Mesendoderm (in vitro differentiated cells): ENCODE data around the gene RNF169.

Experiments used
- DNase-seq: peaks from one replicate; pipeline ENCODE4 v3.0.0; 2013
- H2AK5ac ChIP-seq: 2 replicates; pipeline ENCODE4 v1.6.1; 2013; ENCODE audit warnings: low read length, inconsistent platforms
- H2BK120ac ChIP-seq: 2 replicates; pipeline ENCODE4 v1.6.1; 2013; ENCODE audit warnings: low read depth, mild to moderate bottlenecking, low read length, moderate library complexity, mixed read lengths
- H2BK15ac ChIP-seq: replicated peaks from 2 replicates; pipeline ENCODE4 v1.6.1; 2013; ENCODE audit warnings: low read depth, mild to moderate bottlenecking, moderate library complexity
- H2BK5ac ChIP-seq: 2 replicates; pipeline ENCODE4 v1.6.1; 2013; ENCODE audit warnings: low read length, inconsistent platforms
- H3K18ac ChIP-seq: 2 replicates; pipeline ENCODE4 v1.6.1; 2013; ENCODE audit warnings: mild to moderate bottlenecking, low read length, mixed read lengths
- H3K23ac ChIP-seq: one replicate; pipeline ENCODE4 v1.6.1; 2013; ENCODE audit warnings: low read length
- H3K27ac ChIP-seq: 2 replicates; pipeline ENCODE4 v1.5.1; 2013; ENCODE audit warnings: low read depth, mild to moderate bottlenecking, inconsistent platforms, low read length, moderate library complexity
- H3K27me3 ChIP-seq: 2 replicates; pipeline ENCODE4 v1.6.1; 2013; ENCODE audit warnings: low read length, control low read depth, mild to moderate bottlenecking, inconsistent platforms; ENCODE audit not compliant: insufficient read depth, poor library complexity
- H3K36me3 ChIP-seq: 2 replicates; pipeline ENCODE4 v1.6.1; 2013; ENCODE audit warnings: low read length, inconsistent platforms; ENCODE audit not compliant: control insufficient read depth, insufficient read depth
- H3K4ac ChIP-seq: one replicate; pipeline ENCODE4 v1.6.1; 2013; ENCODE audit warnings: low read depth, mild to moderate bottlenecking, low read length, moderate library complexity
- H3K4me1 ChIP-seq: 2 replicates; pipeline ENCODE4 v1.6.1; 2013; ENCODE audit warnings: low read depth, low read length, inconsistent platforms; ENCODE audit not compliant: control insufficient read depth
- H3K4me2 ChIP-seq: 2 replicates; pipeline ENCODE4 v1.6.1; 2013; ENCODE audit warnings: low read length
- H3K4me3 ChIP-seq: 2 replicates; pipeline ENCODE4 v1.5.1; 2013; ENCODE audit warnings: mild to moderate bottlenecking, low read length
- H3K56ac ChIP-seq: one replicate; pipeline ENCODE4 v1.6.1; 2013; ENCODE audit warnings: low read length
- H3K79me1 ChIP-seq: 2 replicates; pipeline ENCODE4 v1.6.1; 2013; ENCODE audit warnings: low read length, inconsistent platforms
- H3K79me2 ChIP-seq: 2 replicates; pipeline ENCODE4 v1.6.1; 2013; ENCODE audit warnings: mild to moderate bottlenecking, low read length; ENCODE audit not compliant: control insufficient read depth, insufficient read depth
- H3K9ac ChIP-seq: 2 replicates; pipeline ENCODE4 v1.6.1; 2013; ENCODE audit warnings: low read length, inconsistent platforms
- H4K5ac ChIP-seq: one replicate; pipeline ENCODE4 v1.6.1; 2013; ENCODE audit warnings: low read length
- H4K8ac ChIP-seq: one replicate; pipeline ENCODE4 v1.6.1; 2013; ENCODE audit warnings: low read depth, mild to moderate bottlenecking, control low read depth, low read length, moderate library complexity
- WGBS: extraction: QIAGEN DNeasy Blood & Tissue Kit; methylation state at CpG from one replicate; pipeline ENCODE4 v1.1.7; 2013; ENCODE audit warnings: low lambda C conversion rate, missing lambda C conversion rate; ENCODE audit not compliant: insufficient coverage; ENCODE audit errors: extremely low coverage; 5-methylcytosine and 5-hydroxymethylcytosine counted together

RNF169 gene

DNA sequence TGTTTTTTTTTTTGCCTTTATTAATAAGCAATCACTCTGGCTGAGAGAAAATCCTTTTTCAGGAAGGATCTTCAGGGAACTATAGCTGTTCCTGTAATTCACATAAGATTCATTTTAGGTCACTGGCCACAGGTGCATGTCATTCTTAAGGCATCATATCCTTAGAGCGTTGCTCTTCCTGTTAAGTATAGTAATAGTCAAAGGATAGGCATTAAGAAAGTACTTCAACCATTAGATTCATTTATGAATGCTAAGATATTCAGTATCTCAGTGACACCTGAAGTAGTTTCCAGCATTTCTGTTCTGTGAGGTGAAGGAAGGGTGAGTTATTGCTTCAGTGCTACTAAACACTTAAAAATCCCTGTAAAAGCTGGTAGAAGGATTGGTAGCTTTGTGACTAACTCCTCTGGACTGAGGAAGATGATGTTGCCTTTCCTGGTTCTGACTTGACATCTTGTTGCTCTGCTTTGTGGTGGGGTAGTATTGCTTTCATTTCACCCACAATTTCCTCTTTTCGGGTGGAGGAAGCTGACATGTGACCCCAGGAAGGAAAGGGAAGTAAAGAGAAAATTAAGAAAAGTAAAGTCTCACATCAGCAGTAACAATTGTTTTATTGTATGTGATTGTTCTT is 34.7 kb downstream of the RNF169 start:
- Histone ChIP-seq H3K9ac (no peak overlapping the region), H3K4me3 (no peak overlapping the region), H2BK5ac (no peak overlapping the region), H4K5ac (no peak overlapping the region), H2BK120ac (no peak overlapping the region), H3K4me2 (no peak overlapping the region), H3K18ac (no peak overlapping the region), H3K79me2 (peaks cover 7% of the 10 kb centered on the region), H3K27ac (no peak overlapping the region), H2BK15ac (no peak overlapping the region), H2AK5ac (no peak overlapping the region), H3K23ac (no peak overlapping the region), H4K8ac (no peak overlapping the region), H3K79me1 (peaks cover 18% of the 10 kb centered on the region), H3K4ac (no peak overlapping the region), H3K56ac (no peak overlapping the region), H3K27me3 (no peaks in the 10 kb centered on the region), H3K4me1 (no peaks in the 10 kb centered on the region), H3K36me3 (no peaks in the 10 kb centered on the region)
- DNase-seq, result no peak
- no CpG with 5 or more reads among the region's 2 CpGs for WGBS

DNA sequence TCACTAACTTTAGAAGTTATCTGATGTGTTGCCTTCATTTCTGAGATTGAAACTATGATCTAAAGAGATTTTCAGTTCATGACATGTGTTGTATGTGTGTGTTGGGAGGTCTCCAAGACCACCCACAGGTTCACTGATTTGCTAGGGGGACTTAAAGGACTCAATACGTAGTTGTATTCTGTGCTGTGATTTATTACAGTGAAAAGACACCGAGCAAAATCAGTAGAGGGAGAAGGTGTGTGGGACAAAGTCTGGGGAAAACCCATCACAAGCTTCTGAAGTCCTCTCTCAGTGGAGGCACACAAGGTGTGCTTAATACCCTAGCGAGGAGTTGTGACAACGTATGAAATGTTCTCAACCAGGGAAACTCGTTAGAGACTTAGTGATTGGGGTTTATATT is 35.6 kb downstream of the RNF169 start:
- Histone ChIP-seq H3K79me1 (peaks cover 17% of the 10 kb centered on the region), H3K4ac (no peak overlapping the region), H2BK15ac (no peak overlapping the region), H4K5ac (no peak overlapping the region), H3K79me2 (peaks cover 6% of the 10 kb centered on the region), H4K8ac (no peak overlapping the region), H3K4me3 (no peak overlapping the region), H3K27ac (no peak overlapping the region), H3K4me2 (no peak overlapping the region), H3K4me1 (no peaks in the 10 kb centered on the region), H2AK5ac (no peak overlapping the region), H2BK5ac (no peak overlapping the region), H3K23ac (no peak overlapping the region), H2BK120ac (no peak overlapping the region), H3K27me3 (no peaks in the 10 kb centered on the region), H3K9ac (no peak overlapping the region), H3K56ac (no peak overlapping the region), H3K36me3 (no peaks in the 10 kb centered on the region), H3K18ac (no peak overlapping the region)
- no CpG with 5 or more reads among the region's 5 CpGs for WGBS
- DNase-seq, result no peak

DNA sequence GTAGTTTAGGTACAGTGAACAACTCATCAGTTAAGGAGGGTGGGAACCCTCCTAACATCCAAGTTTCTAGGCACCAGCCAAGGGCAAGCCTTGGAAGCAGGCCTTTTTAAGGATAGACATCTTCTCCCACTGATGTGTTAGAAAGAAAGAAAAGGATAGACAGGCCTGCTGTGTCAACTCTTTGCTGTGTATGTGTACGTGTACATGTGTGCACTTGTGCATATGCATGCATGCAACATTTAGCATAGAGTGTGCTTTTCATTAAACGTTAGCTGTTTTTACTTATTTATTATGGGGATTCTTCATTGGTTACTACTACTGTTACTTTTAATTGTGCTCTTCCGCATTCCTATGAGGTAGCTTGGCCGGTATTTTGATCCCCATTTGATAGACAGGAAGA is 36.1 kb downstream of the RNF169 start:
- Histone ChIP-seq H3K4me1 (no peaks in the 10 kb centered on the region), H2AK5ac (no peak overlapping the region), H3K56ac (no peak overlapping the region), H2BK120ac (no peak overlapping the region), H3K4me3 (no peak overlapping the region), H4K5ac (no peak overlapping the region), H3K27me3 (no peaks in the 10 kb centered on the region), H3K4me2 (no peak overlapping the region), H3K4ac (no peak overlapping the region), H3K79me2 (peaks cover 6% of the 10 kb centered on the region), H3K79me1 (peaks cover 17% of the 10 kb centered on the region), H3K27ac (no peak overlapping the region), H4K8ac (no peak overlapping the region), H3K36me3 (no peaks in the 10 kb centered on the region), H2BK5ac (no peak overlapping the region), H2BK15ac (no peak overlapping the region), H3K18ac (no peak overlapping the region), H3K9ac (no peak overlapping the region), H3K23ac (no peak overlapping the region)
- no CpG with 5 or more reads among the region's 4 CpGs for WGBS
- DNase-seq, result no peak

DNA sequence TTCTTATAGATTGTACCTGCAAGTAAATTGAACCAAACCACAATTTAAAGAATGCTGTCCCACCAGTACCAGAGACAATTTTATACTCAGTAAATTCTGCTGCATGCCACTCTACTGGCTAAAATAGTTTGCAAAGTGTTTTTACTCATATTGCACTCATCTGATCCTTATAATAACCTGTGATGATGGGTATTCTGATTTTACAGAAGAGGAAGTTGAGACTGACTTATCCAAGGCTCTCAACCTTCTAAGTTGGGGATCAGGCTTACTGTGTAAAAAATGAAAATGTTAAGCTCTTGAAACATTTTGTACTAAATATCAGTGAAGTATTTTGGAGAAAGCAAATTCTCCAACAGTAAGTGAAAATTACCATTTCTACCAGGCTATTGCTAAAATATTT is 37.9 kb downstream of the RNF169 start:
- no peak overlapping the region for H2BK120ac ChIP-seq
- no peak overlapping the region for H2BK5ac ChIP-seq
- H3K27me3 ChIP-seq, result no peaks in the 10 kb centered on the region
- H3K56ac ChIP-seq, result no peak overlapping the region
- H3K4me3 ChIP-seq, result no peak overlapping the region
- no peak overlapping the region for H4K8ac ChIP-seq
- no peak for DNase-seq
- no peak overlapping the region for H3K4ac ChIP-seq
- no peak overlapping the region for H4K5ac ChIP-seq
- no peak overlapping the region for H2AK5ac ChIP-seq
- H3K18ac ChIP-seq, result no peak overlapping the region
- H3K79me2 ChIP-seq, result peaks cover 5% of the 10 kb centered on the region
- H2BK15ac ChIP-seq, result no peak overlapping the region
- H3K4me2 ChIP-seq, result no peak overlapping the region
- H3K27ac ChIP-seq, result no peak overlapping the region
- H3K79me1 ChIP-seq, result peaks cover 13% of the 10 kb centered on the region
- no peaks in the 10 kb centered on the region for H3K36me3 ChIP-seq
- no peak overlapping the region for H3K23ac ChIP-seq
- H3K9ac ChIP-seq, result no peak overlapping the region
- no peaks in the 10 kb centered on the region for H3K4me1 ChIP-seq

DNA sequence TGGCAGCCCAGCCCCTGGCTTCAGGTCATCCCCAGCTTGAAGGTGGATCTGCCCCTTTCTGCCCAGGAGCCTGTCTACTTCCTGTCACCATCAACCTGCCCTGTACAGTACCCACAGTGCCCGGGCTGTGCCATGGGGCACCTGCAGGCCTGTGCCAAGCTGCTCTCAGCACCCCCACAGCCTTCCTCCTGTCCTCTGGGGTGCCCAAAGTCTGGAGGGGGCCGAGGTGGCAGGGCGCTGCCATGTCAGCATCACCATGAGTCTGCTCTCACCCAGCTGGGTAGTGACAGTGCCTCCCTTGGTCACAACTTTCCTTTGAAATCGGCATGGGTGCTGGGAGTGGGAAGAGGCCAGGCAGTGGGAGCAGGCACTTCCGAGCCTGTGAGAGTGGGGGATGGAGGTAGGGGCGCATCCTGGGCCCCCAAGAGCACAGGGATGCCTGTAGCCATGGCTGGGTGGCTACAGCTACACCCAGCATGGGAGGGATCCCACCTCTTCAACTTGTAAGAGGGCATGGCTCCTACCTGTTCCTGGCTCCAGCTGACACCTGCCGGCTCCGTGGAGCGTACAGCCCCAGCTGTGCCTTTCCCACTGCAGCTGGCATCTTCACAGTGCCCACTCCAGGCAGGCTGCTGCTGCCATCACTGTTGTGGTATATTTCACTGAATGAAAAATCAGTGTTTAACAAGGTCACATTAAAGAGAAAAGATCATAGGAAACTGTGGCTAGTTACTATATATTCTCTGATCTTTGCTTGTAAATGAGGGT is 42.9 kb downstream of the RNF169 start:
- no peak overlapping the region for H2BK5ac ChIP-seq
- no peak for DNase-seq
- no peak overlapping the region for H3K27ac ChIP-seq
- no CpG with 5 or more reads among the region's 9 CpGs for WGBS
- no peaks in the 10 kb centered on the region for H3K27me3 ChIP-seq
- H4K5ac ChIP-seq, result no peak overlapping the region
- peaks cover 2% of the 10 kb centered on the region for H3K79me1 ChIP-seq
- no peak overlapping the region for H2BK15ac ChIP-seq
- no peak overlapping the region for H3K9ac ChIP-seq
- H2BK120ac ChIP-seq, result no peak overlapping the region
- H3K56ac ChIP-seq, result no peak overlapping the region
- no peaks in the 10 kb centered on the region for H3K4me1 ChIP-seq
- no peak overlapping the region for H3K4me2 ChIP-seq
- H3K79me2 ChIP-seq, result no peaks in the 10 kb centered on the region
- no peak overlapping the region for H4K8ac ChIP-seq
- H3K23ac ChIP-seq, result no peak overlapping the region
- H2AK5ac ChIP-seq, result no peak overlapping the region
- H3K4me3 ChIP-seq, result no peak overlapping the region
- H3K18ac ChIP-seq, result no peak overlapping the region
- no peaks in the 10 kb centered on the region for H3K36me3 ChIP-seq
- no peak overlapping the region for H3K4ac ChIP-seq

DNA sequence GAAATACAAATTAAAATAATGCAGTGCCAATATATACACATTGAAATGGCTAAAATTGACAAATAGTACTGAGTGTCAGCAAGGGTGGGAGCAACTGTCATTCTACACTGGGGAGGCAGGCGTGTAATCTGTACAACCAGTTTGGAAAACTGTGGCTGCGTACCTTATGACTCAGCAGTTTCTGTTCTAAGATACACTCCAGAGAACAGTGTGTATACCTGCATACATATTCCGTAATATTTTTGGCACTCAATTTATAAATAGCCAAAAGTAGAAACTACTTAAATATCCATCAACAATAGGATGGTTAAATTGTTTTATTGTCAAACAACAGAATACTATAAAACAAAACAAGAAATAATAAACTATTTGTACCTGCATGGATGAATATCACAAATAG is 57.6 kb downstream of the RNF169 start:
- Histone ChIP-seq H3K23ac (no peak overlapping the region), H3K18ac (no peak overlapping the region), H4K5ac (no peak overlapping the region), H2BK15ac (no peak overlapping the region), H3K56ac (no peak overlapping the region), H3K4me1 (no peaks in the 10 kb centered on the region), H3K27ac (no peak overlapping the region), H3K79me2 (no peaks in the 10 kb centered on the region), H3K4me2 (no peak overlapping the region), H2BK120ac (no peak overlapping the region), H4K8ac (no peak overlapping the region), H2BK5ac (no peak overlapping the region), H3K79me1 (peaks cover 6% of the 10 kb centered on the region), H3K9ac (no peak overlapping the region), H3K4me3 (no peak overlapping the region), H2AK5ac (no peak overlapping the region), H3K4ac (no peak overlapping the region), H3K27me3 (no peaks in the 10 kb centered on the region), H3K36me3 (no peaks in the 10 kb centered on the region)
- no CpG with 5 or more reads among the region's 3 CpGs for WGBS
- DNase-seq, result no peak
